Ovary (tissue), 9 donors: ENCODE results near the gene NKAIN2. TPM values are rescaled to one million over a fixed set of nuclear protein-coding genes. Genes with fewer than 3 reads are reported as not detected.

ENCODE experiments used
- DNase-seq, 5 donors: peaks; one replicate each; pipeline ENCODE4 v3.0.0-alpha.2; 2019 to 2020
- H3K27ac ChIP-seq, 2 donors: fragments of 200-600 bp; one replicate each; pipeline versions ENCODE4 v1.5.1 to v1.8.0; 2019 to 2022
- H3K27me3 ChIP-seq: fragments of 200-600 bp; one replicate; pipeline ENCODE4 v1.8.0; 2022
- H3K36me3 ChIP-seq: fragments of 200-600 bp; sonication (generic); one replicate; pipeline ENCODE4 v1.5.1; 2019
- H3K4me1 ChIP-seq: one replicate; pipeline ENCODE4 v1.8.1; 2013; ENCODE audit warnings: mild to moderate bottlenecking, moderate library complexity; ENCODE audit not compliant: insufficient read depth
- H3K4me3 ChIP-seq: fragments of 200-600 bp; sonication (generic); one replicate; pipeline ENCODE4 v1.5.1; 2017
- H3K9me3 ChIP-seq, 2 donors: fragments of 200-600 bp in 1 of 2; sonication (generic) in 1 of 2; one replicate each; pipeline versions ENCODE4 v1.5.1 to v1.8.1; 2013 to 2019; ENCODE audit warnings: mild to moderate bottlenecking in 1 of 2, moderate library complexity in 1 of 2
- CTCF ChIP-seq, 3 donors: fragments of 450-650 bp in 2 of 3; fragments of 200-600 bp in 1 of 3; IDR thresholded peaks; one replicate each; pipeline versions ENCODE4 v1.5.1 to v1.8.0; 2016 to 2022; ENCODE audit warnings: antibody characterized with exemption in 3 of 3, mild to moderate bottlenecking in 1 of 3
- EP300 ChIP-seq: sonication (generic); formaldehyde crosslinking; IDR thresholded peaks from one replicate; pipeline ENCODE4 v1.6.1; 2017; ENCODE audit warnings: antibody characterized with exemption
- POLR2A ChIP-seq: fragments of 450-650 bp; IDR thresholded peaks from one replicate; pipeline ENCODE4 v1.6.1; 2017; ENCODE audit warnings: antibody characterized with exemption, mild to moderate bottlenecking, moderate library complexity
- WGBS, 3 donors: extraction: QIAGEN DNeasy Blood & Tissue Kit in 1 of 3; methylation state at CpG; one replicate each; pipeline versions ENCODE4 v1.1.5 to v1.1.7; 2013 to 2017; 5-methylcytosine and 5-hydroxymethylcytosine counted together
- intact Hi-C, 4 donors: fragments of 100-400 bp; cut with DNase I; formaldehyde crosslinking; loops; one replicate each; pipeline versions ENCODE4 v1.11.0 to v1.15.1; 2022 to 2023
- polyA plus RNA-seq, 2 donors: library from polyadenylated mRNA; stranded (reverse); fragments of 200-250 nt in 1 of 2; fragments of 350-450 nt in 1 of 2; fragmentation: Illumina TruSeq in 1 of 2; extraction: RNeasy Lipid Tissue Mini Kit (QIAGEN cat#74804) in 1 of 2; gene quantifications; one replicate each; pipeline ENCODE4 v1.2.3, GENCODE V29; 2013 to 2014
- total RNA-seq, 7 donors: library from RNA; depleted of rRNA in 2 of 7; stranded (reverse); fragments of >200 nt in 2 of 7; fragmentation: NEBNext Ultra II Directional in 3 of 7; extraction: Animal tissue kit (Norgen Biotek cat#: 25700) in 3 of 7; gene quantifications; one replicate each; pipeline versions ENCODE4 v1.1.0 to v1.2.4, GENCODE V29; 2016 to 2023
- donor health status: DM: no; HTN: no; CAD: no; lungs with moderate emphysema.
- donor health status: DM: no; HTN: no; CAD: no.
- donor health status: Bipolar disorder and iron deficiency.
- donor health status: DM: yes; HTN: yes; CAD: no.
- donor health status: DM: no; HTN: no; CAD: no.
- donor health status: DM: yes; HTN: yes; CAD: no.

The NKAIN2 gene
- total and polyA plus RNA-seq, 9 donors = 0.13 to 1.0 (median 0.40) TPM; not detected in 4

GRCh38 chr6:123965894-123966293 lies 162.2 kb downstream of the NKAIN2 start:
- H3K27me3 ChIP-seq = no peaks in the 10 kb centered on the region
- 55 to 56% (median 55%) methylated on average over 4 of the region's 4 CpGs for WGBS, 3 donors
- intact Hi-C loops = no loop called here

GRCh38 chr6:123966618-123967017 lies 163.0 kb downstream of the NKAIN2 start:
- TF ChIP-seq CTCF (IDR thresholded peaks at IDR 0.05) = no peak
- no peak overlapping the region for H3K27ac ChIP-seq
- intact Hi-C loops = no loop called here
- H3K36me3 ChIP-seq = no peaks in the 10 kb centered on the region
- DNase-seq = no peak
- no peak overlapping the region for H3K4me3 ChIP-seq
- H3K27me3 ChIP-seq = no peaks in the 10 kb centered on the region
- H3K4me1 ChIP-seq = no peaks in the 10 kb centered on the region
- no peaks in the 10 kb centered on the region for H3K9me3 ChIP-seq
- WGBS, 3 donors = 22 to 26% (median 23%) methylated on average over 2 of the region's 2 CpGs

More at GRCh38 chr6:123965894-123966293, 162.2 kb downstream of the NKAIN2 start:
- Histone ChIP-seq H3K4me1 (no peaks in the 10 kb centered on the region), H3K4me3 (no peak overlapping the region), H3K27ac (no peak overlapping the region), H3K36me3 (no peaks in the 10 kb centered on the region), H3K9me3 (no peaks in the 10 kb centered on the region)
- DNase-seq = no peak
- TF ChIP-seq CTCF (IDR thresholded peaks at IDR 0.05) (no peak), EP300 (no peak), POLR2A (no peak)

- intact Hi-C loops = no loop called here
- 81 to 86% (median 85%) methylated on average over 6 of the region's 6 CpGs for WGBS, 3 donors
These were observed 164.2 kb downstream of the NKAIN2 start for GRCh38 chr6:123967905-123968304.

GRCh38 chr6:123972600-123973294 lies 169.1 kb downstream of the NKAIN2 start:
- H3K4me1 ChIP-seq = no peaks in the 10 kb centered on the region
- no peak overlapping the region for H3K4me3 ChIP-seq
- H3K27ac ChIP-seq = no peak overlapping the region
- no peak for DNase-seq
- TF ChIP-seq CTCF (IDR thresholded peaks at IDR 0.05) = no peak
- no peaks in the 10 kb centered on the region for H3K36me3 ChIP-seq
- H3K9me3 ChIP-seq = no peaks in the 10 kb centered on the region
- H3K27me3 ChIP-seq = no peaks in the 10 kb centered on the region
- intact Hi-C loops = no loop called here

More at GRCh38 chr6:123967905-123968304, 164.2 kb downstream of the NKAIN2 start:
- TF ChIP-seq CTCF (IDR thresholded peaks at IDR 0.05) = no peak
- no peak for TF ChIP-seq EP300
- no peak for TF ChIP-seq POLR2A
- Histone ChIP-seq H3K9me3 (no peaks in the 10 kb centered on the region), H3K4me3 (no peak overlapping the region), H3K27ac (no peak overlapping the region), H3K27me3 (no peaks in the 10 kb centered on the region), H3K36me3 (no peaks in the 10 kb centered on the region), H3K4me1 (no peaks in the 10 kb centered on the region)
- DNase-seq = no peak
